H1 (cell line): ENCODE results near the gene GBF1. TPM values are rescaled to one million over a fixed set of nuclear protein-coding genes. Genes with fewer than 3 reads are reported as not detected.

Experiments used
- CHD2 ChIP-seq: IDR thresholded peaks from 2 replicates; pipeline ENCODE4 v1.6.1; 2012; ENCODE audit warnings: low read length, improper control_type of control experiment
- E2F6 ChIP-seq: IDR thresholded peaks from 2 replicates; pipeline ENCODE4 v1.6.1; 2012; ENCODE audit warnings: inconsistent platforms
- RAD21 ChIP-seq, 2 experiments: IDR thresholded peaks in 1 of 2; conservative IDR thresholded peaks in 1 of 2; 2 replicates each; pipeline ENCODE4 v1.6.1; 2011; ENCODE audit warnings: low read depth in 2 of 2, low read length in 2 of 2, improper control_type of control experiment in 1 of 2, inconsistent platforms in 1 of 2, mild to moderate bottlenecking in 1 of 2, moderate library complexity in 1 of 2
- SIRT6 ChIP-seq: IDR thresholded peaks from one replicate; pipeline ENCODE4 v1.7.1; 2012; ENCODE audit warnings: low read length, inconsistent platforms
- polyA plus RNA-seq, 7 experiments: library from polyadenylated mRNA; depleted of rRNA in 3 of 7; stranded (reverse) in 5 of 7; unstranded in 2 of 7; fragments of >200 nt in 5 of 7; fragments of 200-250 nt in 2 of 7; gene quantifications; 1 replicate in 5 of 7; 2 replicates in 1 of 7; 4 replicates in 1 of 7; pipeline versions ENCODE4 v1.2.1 to v1.2.3, GENCODE V29; 2011 to 2013; ENCODE audit warnings: missing spikeins in 2 of 7, mixed read lengths in 2 of 7
- total RNA-seq: library from RNA; stranded (reverse); fragmentation: NEBNext Ultra II Directional; extraction: Animal tissue kit (Norgen Biotek cat#: 25700); gene quantifications from 2 replicates; pipeline ENCODE4 v1.2.1, GENCODE V29; 2021

Gene GBF1
- total and polyA plus RNA-seq, 2 of the 8 experiments (the other 6 are each of a cell fraction or from before 2014, with no cell fraction given), result 11.0 to 25.5 TPM

- TF ChIP-seq RAD21 (IDR thresholded peaks at IDR 0.05 in 1 of 2, conservative IDR thresholded peaks at IDR 0.05 in 1 of 2; ENCODE audit: low read depth in 2 of 2, low read length in 2 of 2) (no peak), SIRT6 (no peak), E2F6 (no peak), CHD2 (no peak)
- TF ChIP-seq, all 59 proteins: peak for 0
Measured at GRCh38 chr10:102396730-102397151, 151.4 kb downstream of the GBF1 start (continued).
